GM19452 (cell line): ENCODE results near the gene CYB5A.
"Not testable (repeated sequence)": the region's sequence is repeated elsewhere in the genome, so short reads cannot be mapped to it uniquely, and the experiment has no call there.

Source experiments
- ATAC-seq: cut with Tn5 transposase; IDR thresholded peaks from one replicate; pipeline ENCODE4 v1.9.1; 2021; ENCODE audit not compliant: unreplicated experiment

Gene CYB5A

GRCh38 chr18:74291771-74292540 is at the start of gene CYB5A:
Gene CYB5A, minus strand, starts transcription at chr18:74291963. Its CDS starts 88 bp downstream, at chr18:74291875.
- peak; percentile 99 for ATAC-seq

- no peak for ATAC-seq
Measured at GRCh38 chr18:74337912-74338309, 46.1 kb upstream of the CYB5A start.

GRCh38 chr18:74337155-74337911 is 45.6 kb upstream of the CYB5A start:
- ATAC-seq, result no peak

GRCh38 chr18:74336656-74337055 is 44.9 kb upstream of the CYB5A start:
- no peak for ATAC-seq

- ATAC-seq, result no peak
Measured at GRCh38 chr18:74334242-74334893, 42.6 kb upstream of the CYB5A start.

- no peak for ATAC-seq
Measured at GRCh38 chr18:74333091-74333490, 41.3 kb upstream of the CYB5A start.

GRCh38 chr18:74331404-74331803 is 39.6 kb upstream of the CYB5A start:
- no peak for ATAC-seq

GRCh38 chr18:74329688-74330205 is 38.0 kb upstream of the CYB5A start:
- no peak for ATAC-seq

GRCh38 chr18:74328206-74328605 is 36.4 kb upstream of the CYB5A start:
- no peak for ATAC-seq

GRCh38 chr18:74326791-74327190 is 35.0 kb upstream of the CYB5A start:
- not testable (repeated sequence) for ATAC-seq

GRCh38 chr18:74326231-74326630 is 34.5 kb upstream of the CYB5A start:
- ATAC-seq, result no peak

GRCh38 chr18:74316257-74317170 is 24.8 kb upstream of the CYB5A start:
- no peak for ATAC-seq

- no peak for ATAC-seq
Measured at GRCh38 chr18:74315464-74316256, 23.9 kb upstream of the CYB5A start, which contains the start of gene C18orf63. Gene C18orf63, plus strand, starts transcription at chr18:74315839. Its CDS starts 2,027 bp downstream, at chr18:74317866.

GRCh38 chr18:74314759-74315463 is 23.1 kb upstream of the CYB5A start:
- no peak for ATAC-seq

GRCh38 chr18:74311000-74311399 is 19.2 kb upstream of the CYB5A start:
- ATAC-seq, result no peak

- peak; percentile 78 for ATAC-seq
Measured at GRCh38 chr18:74310411-74310810, 18.6 kb upstream of the CYB5A start.

GRCh38 chr18:74303936-74304335 is 12.2 kb upstream of the CYB5A start:
- no peak for ATAC-seq

GRCh38 chr18:74303306-74303705 is 11.5 kb upstream of the CYB5A start:
- no peak for ATAC-seq

GRCh38 chr18:74299746-74300145 is 8.0 kb upstream of the CYB5A start:
- ATAC-seq, result no peak
